K562 treated with DMSO at 1 percent for 12 hours (cell line): ENCODE measurements around the gene DAZ4. TPM values are rescaled to one million over a fixed set of nuclear protein-coding genes. Genes with fewer than 3 reads are reported as not detected.

Source experiments
- total RNA-seq: library from RNA; unstranded; fragments of 300-600 nt; gene quantifications from 2 replicates; pipeline ENCODE4 v1.2.3, GENCODE V29; 2022; ENCODE audit not compliant: insufficient read depth

DAZ4 gene
- not detected in 2 replicates for total RNA-seq

GRCh38 chrY:24833619-24834018 is at the start of gene DAZ4:
Gene DAZ4, plus strand, starts transcription at chrY:24833919. Its CDS starts 208 bp downstream, at chrY:24834127.

GRCh38 chrY:24813293-24813692 is 20.4 kb upstream of the DAZ4 start, which contains the start of gene DAZ3:
Gene DAZ3, minus strand, starts transcription at chrY:24813393. Its CDS starts 208 bp downstream, at chrY:24813185.

Other genes with a start within 250 kb of the DAZ4 start
- not detected in 2 replicates for gene BPY2B, start 215.9 kb upstream of the DAZ4 start, total RNA-seq
- not detected in 2 replicates for gene DAZ3, start 20.5 kb upstream of the DAZ4 start, total RNA-seq
- gene BPY2C, start 218.2 kb downstream of the DAZ4 start, total RNA-seq: not detected in 2 replicates